HG03439 (cell line): ENCODE measurements around the gene LHB.
"Not testable (repeated sequence)": the region's sequence is repeated elsewhere in the genome, so short reads cannot be mapped to it uniquely, and the experiment has no call there.

ENCODE experiments used
- ATAC-seq: cut with Tn5 transposase; IDR thresholded peaks from one replicate; pipeline ENCODE4 v1.9.1; 2021; ENCODE audit warnings: mild to moderate bottlenecking, moderate library complexity; ENCODE audit not compliant: unreplicated experiment

LHB gene

DNA sequence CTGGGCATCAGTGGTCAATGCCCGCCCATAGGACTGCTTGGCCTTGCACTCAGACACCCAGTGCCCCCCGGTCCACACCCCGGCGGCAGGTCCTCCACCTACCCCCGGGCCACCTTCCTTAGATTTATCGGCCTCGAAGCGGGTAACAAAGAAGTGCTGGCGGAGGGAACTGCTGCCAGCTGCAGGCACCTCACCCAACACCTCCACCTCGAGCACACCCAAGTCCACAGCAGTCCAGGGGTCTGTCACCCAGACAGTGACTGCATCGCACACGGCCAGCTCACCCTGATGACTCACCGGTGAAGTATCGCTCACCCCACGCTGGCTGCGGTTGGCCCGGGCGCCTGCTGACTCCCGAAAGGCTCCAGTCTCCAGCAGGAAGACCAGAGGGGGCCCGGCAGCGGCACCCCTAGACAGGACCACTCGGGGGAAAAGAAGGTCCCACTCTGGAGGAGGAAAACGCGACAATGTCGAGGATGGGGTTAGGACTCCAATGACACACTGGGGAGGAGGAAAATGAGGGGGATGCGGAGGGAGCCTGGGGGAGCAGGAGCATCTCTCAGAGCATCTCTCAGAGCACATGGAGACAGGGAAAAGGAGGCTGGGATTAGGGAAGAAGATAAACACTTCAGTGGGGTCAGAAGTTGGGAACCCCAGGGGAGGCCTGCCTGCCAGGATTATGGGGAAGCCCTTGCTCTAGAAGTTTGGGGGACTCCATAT is 21.8 kb upstream of the LHB start:
- not testable (repeated sequence) for ATAC-seq

DNA sequence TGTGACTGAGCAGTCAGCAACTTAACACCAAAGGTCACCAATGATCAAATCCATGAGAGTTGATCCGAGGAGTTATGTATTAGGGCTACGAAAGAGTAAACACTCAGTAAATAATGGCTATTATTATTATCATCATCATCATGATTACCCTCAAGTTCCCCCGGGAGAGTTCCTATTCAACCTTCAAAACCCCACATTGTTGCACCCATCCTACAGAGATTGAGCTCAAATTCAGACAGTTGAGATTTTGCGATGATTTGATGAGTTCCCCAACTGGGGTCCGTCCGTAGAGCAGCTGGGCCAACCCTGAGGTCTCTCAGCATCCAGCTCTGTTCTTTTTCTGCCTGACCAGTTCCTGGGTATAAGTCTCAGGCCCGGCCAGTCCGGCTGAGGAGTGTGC is 21.2 kb upstream of the LHB start:
- not testable (repeated sequence) for ATAC-seq

DNA sequence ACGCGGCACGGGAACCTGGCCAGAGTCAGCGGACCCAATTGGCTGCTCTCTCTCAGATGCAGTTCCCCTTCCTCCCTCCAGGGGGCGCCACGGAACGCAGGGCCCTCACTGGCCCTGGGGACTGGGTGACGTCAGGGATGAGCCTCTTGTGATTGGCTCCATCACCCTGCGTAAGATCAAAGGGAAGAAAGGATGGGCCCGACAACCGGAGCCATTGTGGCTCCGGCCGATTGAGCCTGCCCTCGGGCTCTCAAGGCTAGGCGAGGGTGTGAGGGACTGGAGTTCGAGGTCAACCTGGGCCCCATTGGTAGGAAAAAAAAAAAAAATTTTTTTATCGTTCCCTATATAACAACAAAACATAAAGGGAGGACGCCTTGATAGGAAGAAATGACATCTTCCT is 19.9 kb upstream of the LHB start, which contains the start of gene CGB1:
TSS of gene CGB1 (minus strand) at position 81 of the 400 bp plus-strand sequence. CDS start 184 bp downstream, outside the sequence.
- not testable (repeated sequence) for ATAC-seq

DNA sequence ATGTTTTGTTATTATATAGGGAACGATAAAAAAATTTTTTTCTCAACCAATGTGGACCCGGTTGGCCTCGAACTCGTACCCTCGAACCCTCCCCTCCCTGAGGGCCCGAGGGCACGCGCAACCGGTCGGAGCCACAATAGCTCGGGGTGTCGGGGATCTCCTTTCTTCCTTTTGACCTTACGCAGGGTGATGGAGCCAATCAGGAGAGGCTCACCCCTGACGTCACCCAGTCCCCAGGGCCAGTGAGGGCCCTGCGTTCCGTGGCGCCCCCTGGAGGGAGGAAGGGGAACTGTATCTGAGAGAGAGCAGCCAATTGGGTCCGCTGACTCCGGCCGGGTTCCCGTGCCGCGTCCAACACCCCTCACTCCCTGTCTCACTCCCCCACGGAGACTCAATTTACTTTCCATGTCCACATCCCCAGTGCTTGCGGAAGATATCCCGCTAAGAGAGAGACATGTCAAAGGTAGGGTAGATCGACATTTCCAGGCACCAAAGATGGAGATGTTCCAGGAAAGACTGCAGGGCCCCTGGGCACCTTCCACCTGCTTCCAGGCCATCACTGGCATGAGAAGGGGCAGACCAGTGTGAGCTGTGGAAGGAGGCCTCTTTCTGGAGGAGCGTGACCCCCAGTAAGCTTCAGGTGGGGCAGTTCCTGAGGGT is 14.9 kb upstream of the LHB start, which contains the start of gene CGB2:
TSS of gene CGB2 (plus strand) at position 249 of the 660 bp plus-strand sequence. CDS start at position 455, 206 bp downstream.
- ATAC-seq: not testable (repeated sequence)

DNA sequence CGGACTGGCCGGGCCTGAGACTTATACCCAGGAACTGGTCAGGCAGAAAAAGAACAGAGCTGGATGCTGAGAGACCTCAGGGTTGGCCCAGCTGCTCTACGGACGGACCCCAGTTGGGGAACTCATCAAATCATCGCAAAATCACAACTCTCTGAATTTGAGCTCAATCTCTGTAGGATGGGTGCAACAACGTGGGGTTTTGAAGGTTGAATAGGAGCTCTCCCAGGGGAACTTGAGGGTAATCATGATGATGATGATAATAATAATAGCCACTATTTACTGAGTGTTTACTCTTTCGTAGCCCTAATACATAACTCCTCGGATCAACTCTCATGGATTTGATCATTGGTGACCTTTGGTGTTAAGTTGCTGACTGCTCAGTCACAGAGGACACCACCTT is 13.4 kb upstream of the LHB start:
- ATAC-seq: not testable (repeated sequence)

DNA sequence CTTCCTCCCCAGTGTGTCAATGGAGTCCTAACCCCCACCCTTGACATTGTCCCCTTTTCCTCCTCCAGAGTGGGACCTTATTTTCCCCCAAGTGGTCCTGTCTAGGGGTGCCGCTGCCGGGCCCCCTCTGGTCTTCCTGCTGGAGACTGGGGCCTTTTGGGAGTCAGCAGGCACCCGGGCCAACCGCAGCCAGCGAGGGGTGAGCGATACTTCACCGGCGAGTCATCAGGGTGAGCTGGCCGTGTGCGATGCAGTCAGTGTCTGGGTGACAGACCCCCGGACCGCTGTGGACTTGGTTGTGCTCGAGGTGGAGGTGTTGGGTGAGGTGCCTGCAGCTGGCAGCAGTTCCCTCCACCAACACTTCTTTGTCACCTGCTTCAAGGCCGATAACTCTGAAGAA is 12.9 kb upstream of the LHB start:
- ATAC-seq: not testable (repeated sequence)

DNA sequence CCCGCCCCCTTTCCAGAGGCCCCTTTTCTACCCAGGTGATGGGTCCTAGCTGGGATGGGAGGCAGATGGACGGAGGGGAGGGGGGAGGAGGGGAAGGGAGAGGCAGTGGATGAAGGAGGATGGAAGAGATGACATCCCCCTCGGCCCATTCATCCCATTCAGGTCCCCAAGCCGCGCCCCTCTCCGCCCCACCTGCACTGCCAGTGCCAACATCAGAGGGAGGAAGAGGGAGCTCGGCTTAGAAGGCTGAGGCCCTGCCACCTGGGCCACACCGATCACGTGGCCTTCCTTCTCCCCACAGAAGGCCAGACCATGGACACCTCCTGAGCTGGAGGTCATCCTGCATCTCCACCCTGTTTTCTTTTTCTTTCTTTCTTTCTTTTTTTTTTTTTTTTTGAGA is 11.8 kb upstream of the LHB start:
- not testable (repeated sequence) for ATAC-seq

DNA sequence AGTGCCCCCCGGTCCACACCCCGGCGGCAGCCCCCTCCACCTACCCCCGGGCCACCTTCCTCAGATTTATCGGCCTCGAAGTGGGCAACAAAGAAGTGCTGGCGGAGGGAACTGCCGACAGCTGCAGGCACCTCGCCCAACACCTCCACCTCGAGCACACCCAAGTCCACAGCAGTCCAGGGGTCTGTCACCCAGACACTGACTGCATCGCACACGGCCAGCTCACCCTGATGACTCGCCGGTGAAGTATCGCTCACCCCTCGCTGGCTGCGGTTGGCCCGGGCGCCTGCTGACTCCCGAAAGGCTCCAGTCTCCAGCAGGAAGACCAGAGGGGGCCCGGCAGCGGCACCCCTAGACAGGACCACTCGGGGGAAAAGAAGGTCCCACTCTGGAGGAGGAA is 8.7 kb upstream of the LHB start:
- not testable (repeated sequence) for ATAC-seq

DNA sequence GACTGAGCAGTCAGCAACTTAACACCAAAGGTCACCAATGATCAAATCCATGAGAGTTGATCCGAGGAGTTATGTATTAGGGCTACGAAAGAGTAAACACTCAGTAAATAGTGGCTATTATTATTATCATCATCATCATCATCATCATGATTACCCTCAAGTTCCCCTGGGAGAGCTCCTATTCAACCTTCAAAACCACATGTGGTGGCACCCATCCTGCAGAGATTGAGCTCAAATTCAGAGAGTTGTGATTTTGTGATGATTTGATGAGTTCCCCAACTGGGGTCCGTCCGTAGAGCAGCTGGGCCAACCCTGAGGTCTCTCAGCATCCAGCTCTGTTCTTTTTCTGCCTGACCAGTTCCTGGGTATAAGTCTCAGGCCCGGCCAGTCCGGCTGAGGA is 8.2 kb upstream of the LHB start:
- not testable (repeated sequence) for ATAC-seq

DNA sequence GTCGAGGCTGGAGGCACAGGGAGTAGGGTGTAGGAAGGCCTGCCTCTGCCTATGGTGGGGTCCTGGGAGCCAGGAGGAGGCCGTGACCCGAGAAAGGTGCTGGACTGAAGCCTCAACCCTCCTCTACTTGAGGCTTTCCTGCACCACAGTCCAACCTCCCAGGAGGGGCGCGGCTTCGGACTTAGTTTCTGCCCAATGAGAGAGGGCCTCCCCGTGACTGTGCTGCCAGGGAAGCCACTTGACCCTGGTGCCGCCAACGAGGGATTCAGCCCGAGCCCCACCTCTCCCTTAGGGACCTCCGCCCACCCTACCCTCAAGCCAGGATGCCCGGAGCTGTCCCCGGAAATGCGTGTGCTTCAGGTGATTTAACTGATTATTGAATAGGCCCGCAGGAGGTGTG is 7.3 kb upstream of the LHB start, which contains the start of gene CGB3:
TSS of gene CGB3 (minus strand) at position 101 of the 400 bp plus-strand sequence. CDS start 362 bp downstream, outside the sequence.
- ATAC-seq: not testable (repeated sequence)

DNA sequence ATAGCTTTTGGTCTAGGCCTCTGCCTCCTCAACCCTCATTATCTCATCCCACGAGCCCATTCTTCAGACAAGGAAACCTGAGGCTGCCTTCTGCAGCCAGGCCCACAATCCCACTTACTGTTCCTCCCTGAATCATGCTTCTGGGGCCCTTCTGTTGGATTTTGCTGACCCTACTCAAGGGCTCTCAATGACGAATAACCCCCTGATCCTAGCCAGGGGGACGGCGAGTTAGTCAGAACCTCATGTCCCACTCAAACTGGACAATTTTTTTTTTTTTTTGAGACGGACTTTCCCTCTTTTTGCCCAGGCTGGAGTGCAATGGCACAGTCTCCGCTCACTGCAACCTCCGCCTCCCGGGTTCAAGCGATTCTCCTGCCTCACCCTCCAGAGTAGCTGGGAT is 5.2 kb upstream of the LHB start:
- ATAC-seq: no peak

DNA sequence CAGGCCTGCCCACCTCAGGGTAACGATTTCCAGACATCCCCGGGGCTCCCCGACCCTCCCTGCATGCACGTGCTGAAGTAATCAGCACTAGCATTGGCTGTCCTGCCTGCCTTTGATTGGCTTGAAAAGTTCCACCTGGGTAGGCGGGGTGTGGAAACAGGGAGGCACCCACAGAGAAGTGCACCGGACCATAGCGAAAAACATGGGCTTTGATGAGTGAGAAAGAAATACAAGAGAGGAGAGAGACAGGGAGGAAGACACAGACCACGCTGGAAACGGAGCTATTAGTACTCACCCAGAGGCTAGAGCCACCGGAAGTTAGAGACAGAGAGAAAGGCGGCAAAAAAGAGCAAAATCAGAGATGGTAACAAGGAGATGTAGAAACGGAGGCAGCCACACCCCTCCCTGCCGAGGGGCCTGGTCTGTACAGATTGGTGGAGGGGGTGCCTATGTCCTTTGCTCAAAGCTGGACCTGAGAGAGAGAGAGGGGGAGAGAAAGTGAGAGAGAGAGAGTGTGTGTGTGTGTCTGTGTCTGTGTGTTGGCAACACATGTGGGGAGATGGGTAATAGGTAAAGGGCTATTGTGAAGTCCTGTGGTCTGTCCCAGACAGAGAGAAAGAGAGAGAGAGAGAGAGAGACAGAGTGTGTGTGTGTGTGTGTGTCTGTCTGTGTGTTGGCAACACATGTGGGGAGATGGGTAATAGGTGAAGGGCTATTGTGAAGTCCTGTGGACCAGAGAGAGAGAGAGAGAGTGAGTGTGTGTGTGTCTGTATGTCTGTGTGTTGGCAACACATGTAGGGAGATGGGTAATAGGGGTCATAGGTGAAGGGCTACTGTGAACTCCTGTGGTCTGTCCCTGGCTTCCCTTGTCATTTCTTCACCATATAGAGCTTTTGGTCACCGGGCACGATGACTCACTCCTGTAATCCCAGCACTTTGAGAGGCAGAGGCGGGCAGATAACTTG is 4.3 kb upstream of the LHB start:
- no peak for ATAC-seq

DNA sequence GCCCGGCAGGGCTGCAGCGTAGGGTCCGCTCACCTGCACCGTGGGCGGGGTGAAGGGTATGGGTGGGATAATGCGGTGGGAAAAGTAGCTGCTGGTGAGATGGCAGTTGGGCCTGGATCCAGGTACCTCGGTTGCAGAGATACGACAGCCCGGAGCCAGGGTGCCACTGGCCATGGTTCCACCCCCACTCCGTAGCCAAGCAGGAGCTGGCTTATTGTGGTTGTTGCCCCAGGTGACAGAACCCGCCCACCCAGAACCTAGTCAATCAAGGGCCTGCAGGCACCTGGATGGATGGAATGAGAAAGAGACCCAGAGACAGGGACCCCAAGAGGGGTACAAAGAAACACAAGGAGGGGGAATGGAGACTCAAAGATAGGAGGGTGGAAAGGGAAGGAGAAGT is 3.5 kb upstream of the LHB start:
- ATAC-seq: no peak

DNA sequence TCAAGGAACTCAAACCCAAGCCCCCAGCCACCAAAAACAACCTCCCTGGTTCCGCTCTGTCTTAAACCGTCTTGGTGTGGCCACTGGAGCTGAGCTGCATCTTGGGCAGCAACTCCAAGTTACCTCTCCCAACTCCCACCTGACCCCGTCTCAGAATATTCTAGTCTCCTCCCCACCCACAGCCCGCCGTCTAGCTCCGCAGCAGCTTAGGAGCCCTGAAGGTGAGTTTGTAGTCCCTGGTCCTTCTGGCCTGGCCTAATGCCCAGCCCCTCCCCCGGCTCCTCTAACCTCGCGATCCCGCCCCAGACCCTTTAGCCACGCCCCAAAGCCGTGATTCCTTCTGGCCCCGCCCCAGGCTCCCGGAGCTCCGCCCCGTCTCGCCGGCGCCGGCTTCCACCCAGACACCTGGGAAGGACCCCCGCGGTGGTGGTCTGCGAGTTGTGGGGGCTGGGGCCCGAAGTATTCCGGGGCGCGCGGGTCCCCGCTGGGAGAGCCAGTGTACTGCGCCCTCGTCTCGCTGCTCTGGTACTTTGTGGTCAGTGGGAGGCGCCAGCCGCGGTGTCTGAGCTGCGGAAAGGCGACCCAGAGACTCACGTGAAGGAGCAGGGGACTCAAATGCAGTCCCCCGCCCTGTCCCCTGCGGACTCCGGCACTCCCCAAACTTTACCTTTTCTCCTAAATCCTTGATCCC is 2.5 kb upstream of the LHB start:
- peak; percentile 55 for ATAC-seq

DNA sequence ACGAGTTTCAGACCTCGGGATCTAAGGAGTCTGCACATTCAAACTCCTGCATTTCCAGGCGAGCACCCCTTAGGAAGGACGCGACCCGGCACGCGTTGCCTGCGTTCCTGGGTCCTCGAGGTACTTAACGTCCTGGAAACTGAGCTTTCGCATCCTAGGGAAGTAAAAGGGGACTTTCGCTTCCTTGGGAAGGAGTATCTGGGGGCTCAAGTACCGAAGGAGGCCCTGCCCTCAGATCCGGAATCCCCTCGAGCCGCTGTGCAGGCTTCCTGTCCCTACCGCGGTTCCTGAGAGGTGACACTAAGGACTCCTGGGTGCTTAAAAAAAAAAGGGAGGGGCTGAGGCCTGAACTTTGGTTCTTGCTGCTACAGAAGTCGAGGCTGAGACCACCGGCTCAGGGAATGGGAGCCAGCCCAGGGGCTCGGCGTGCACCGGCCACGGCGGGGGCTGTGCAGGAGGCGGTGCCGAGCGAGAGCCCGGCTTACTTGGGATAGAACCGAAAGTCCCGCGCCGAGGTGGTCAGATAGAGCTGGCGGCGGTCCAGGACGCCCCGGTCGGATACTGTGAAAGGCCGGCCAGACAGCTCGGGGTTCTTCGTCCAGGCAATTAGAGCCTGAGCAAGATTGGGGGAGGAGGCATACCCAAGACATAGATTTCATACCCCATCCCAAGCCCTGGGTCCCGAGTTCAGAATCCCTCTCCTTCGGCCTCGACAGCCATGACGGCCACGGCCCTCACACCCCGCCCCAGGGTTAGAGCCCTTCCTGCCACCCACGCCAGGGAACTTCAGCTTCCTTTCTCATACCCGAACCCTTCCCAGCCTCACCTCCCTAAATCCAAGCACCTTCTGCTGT is 1.7 kb upstream of the LHB start:
- not testable (repeated sequence) for ATAC-seq

DNA sequence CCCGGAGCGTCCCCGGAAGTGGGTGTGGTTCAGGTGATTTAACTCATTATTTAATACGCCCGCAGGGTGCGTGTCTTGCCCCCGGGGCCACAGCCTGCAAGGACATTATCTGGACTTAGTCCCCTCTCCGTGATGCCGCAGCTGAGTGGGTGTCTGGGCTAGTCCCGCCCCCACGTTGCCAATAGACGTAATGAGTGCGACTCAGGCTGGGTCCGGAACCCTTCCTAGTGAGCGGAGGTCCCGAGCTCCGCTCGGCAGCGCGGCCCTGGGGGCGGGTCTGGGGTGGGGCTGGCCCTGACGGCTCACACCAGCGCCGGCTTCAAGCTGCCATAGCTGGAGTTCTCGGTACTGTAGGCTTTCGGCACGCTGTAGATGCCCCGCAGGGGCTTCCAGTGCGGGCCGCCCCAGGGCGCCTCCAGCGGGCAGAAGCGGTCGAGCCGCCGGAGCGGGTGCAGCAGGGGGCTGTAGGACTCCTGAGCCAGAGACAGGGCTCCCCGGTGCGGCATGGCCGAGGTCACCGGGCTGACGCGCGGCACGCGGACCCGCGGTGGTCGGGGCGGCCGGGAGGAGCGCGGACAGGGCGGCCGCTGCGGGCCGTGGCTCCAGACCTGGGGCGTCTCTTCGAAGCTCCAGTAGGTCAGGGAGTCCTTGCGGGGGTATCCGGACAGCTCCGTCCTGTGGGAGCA is 918 bp upstream of the LHB start:
- ATAC-seq: no peak

DNA sequence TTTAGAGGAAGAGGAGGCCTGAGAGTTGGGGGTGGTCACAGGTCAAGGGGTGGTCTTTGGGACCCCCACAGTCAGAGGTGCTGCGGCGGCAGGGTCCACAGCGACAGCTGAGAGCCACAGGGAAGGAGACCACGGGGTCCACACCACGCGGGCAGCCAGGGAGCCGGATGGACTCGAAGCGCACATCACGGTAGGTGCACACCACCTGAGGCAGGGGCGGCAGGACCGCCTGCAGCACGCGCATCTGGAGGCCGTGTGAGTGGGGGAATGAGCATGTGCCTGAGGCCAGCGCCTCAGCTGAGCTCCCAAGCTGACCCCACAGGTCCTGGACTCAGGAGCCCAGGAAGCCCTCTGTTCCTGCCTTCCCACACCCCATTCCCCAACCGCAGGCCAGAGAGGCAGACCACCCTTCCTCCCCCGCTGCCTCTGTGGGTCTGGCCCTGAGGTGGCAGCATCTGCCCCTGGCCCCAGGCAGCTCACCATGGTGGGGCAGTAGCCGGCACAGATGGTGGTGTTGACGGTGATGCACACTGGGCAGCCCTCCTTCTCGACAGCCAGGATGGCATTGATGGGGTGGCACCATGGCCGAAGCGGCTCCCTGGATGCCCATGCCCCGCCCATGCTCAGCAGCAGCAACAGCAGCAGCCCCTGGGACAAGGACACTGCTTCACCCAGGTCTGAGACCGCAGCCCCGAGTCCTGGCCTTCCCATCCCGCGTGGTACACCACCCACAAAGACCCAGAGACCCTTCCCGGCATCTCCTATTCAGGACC is 638 bp downstream of the LHB start:
- no peak for ATAC-seq

DNA sequence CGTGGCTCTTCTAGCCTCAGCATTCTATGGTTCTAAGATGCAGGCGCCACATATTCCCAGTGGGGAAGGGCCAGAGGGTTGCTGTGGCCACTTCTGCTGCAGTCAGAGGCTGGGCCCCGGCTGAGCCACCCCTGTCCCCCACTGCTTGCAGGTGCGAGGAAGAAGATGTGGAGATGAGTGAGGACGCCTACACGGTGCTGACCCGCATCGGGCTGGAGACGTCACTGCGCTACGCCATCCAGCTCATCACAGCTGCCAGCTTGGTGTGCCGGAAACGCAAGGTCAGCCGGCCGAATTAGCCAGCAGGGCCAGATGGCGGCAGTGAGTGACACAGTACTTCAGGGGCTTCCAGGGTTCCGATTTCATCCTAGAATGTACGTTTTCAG is 2.0 kb downstream of the LHB start:
- ATAC-seq: no peak
